Testis (tissue), 2 donors: ENCODE data around the gene MOB3B.

Source experiments
- CTCF ChIP-seq, 3 experiments: fragments of 450-650 bp in 2 of 3; fragments of 200-600 bp in 1 of 3; sonication (generic) in 1 of 3; IDR thresholded peaks; one replicate each; pipeline ENCODE4 v1.5.1; 2016 to 2019; ENCODE audit warnings: antibody characterized with exemption in 3 of 3, mild to moderate bottlenecking in 2 of 3, moderate library complexity in 1 of 3
- POLR2A ChIP-seq: fragments of 450-650 bp; IDR thresholded peaks from one replicate; pipeline ENCODE4 v1.6.1; 2017; ENCODE audit warnings: antibody characterized with exemption, mild to moderate bottlenecking, moderate library complexity

GRCh38 chr9:27377811-27378456, 151.7 kb downstream of the MOB3B start:
- TF ChIP-seq CTCF (IDR thresholded peaks at IDR 0.05) (no peak), POLR2A (no peak)
